ENCODE data around the gene OSBPL1A.

The OSBPL1A gene

DNA sequence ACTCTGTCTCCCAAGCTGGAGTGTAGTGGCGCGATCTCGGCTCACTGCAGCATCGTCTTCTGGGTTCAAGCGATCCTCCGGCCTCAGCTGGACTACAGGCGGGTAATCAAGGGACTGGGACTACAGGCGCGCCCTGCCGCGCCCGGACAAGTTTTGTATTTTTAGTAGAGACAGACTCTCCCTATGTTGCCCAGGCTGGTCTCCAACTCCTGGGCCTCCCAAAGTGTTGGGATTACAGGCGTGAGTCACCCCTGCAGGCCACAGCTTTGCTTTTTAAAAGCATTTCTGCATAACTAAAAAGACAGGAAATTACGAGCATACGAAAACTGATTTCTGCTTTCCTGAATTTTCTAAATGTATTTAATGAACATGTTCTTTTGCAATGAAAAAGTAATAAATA lies 916 bp upstream of the OSBPL1A start:
- peak; percentile 34 for DNase-seq (ENCODE audit: low read depth)
- TF ChIP-seq, protein P1, sequence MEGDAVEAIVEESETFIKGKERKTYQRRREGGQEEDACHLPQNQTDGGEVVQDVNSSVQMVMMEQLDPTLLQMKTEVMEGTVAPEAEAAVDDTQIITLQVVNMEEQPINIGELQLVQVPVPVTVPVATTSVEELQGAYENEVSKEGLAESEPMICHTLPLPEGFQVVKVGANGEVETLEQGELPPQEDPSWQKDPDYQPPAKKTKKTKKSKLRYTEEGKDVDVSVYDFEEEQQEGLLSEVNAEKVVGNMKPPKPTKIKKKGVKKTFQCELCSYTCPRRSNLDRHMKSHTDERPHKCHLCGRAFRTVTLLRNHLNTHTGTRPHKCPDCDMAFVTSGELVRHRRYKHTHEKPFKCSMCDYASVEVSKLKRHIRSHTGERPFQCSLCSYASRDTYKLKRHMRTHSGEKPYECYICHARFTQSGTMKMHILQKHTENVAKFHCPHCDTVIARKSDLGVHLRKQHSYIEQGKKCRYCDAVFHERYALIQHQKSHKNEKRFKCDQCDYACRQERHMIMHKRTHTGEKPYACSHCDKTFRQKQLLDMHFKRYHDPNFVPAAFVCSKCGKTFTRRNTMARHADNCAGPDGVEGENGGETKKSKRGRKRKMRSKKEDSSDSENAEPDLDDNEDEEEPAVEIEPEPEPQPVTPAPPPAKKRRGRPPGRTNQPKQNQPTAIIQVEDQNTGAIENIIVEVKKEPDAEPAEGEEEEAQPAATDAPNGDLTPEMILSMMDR (conservative IDR thresholded peaks at IDR 0.05; ENCODE audit: low read length), result no peak

DNA sequence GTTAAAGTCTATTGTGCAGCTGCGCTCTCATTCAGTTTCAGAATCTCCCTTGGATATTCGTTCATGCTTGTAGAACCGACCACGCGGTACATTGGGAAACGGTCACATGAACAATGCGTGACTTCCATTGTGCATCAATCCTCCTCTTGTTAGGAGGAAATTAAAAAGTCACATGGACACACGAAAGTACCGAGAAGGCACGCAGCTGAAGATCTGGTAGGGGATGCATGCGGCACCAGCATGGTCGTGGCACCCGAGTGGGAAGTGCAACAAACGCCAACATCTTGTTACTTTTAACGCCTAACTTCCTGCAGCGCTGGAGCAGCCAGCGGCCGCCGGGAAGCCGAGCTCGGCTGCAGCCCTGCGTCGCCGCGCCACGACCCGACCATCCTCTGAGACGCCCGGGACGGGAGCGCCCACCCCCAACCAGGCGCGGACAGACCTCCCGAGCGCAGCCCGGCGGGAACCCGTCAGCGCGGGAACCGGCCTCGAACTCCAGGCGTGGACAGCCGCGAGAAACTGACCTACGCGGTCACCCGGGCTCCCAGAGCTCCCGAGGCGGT lies 412 bp downstream of the OSBPL1A start:
- peak; percentile 65 for DNase-seq (ENCODE audit: low read depth)
- TF ChIP-seq, protein P1 (conservative IDR thresholded peaks at IDR 0.05; ENCODE audit: low read length), result no peak
- peak overlapping the region; percentile 76 for H3K4me3 ChIP-seq (ENCODE audit: low read length)

More for the DNA sequence above, 916 bp upstream of the OSBPL1A start:
- peak overlapping the region; percentile 62 for H3K4me3 ChIP-seq (ENCODE audit: low read length)

DNA sequence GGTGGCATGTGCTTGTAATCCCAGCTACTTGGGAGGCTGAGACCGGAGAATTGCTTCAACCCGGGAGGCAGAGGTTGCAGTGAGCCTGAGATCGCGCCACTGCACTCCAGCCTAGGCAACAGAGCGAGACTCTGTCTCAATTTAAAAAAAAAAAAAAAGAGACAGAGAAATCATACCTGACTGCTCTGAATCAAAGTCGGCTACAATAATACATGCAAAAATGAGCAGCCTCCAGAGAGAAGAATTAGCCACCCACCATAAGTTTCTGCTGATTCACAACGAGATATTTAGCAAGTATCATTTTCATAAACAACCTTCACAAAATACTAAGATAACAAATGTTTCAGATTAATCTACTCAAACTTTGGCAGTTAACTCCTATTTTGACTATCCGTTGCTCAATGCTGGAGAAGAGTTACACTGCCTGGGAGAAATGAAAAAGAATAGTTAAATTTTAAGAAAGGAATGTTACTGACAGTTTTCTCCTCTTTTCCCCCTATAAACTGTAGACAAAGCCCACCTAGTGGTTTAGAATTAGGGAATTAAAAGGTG lies 1.5 kb downstream of the OSBPL1A start:
- H3K4me3 ChIP-seq (ENCODE audit: low read length), result peak overlapping the region; percentile 6
- TF ChIP-seq, protein P1 (conservative IDR thresholded peaks at IDR 0.05; ENCODE audit: low read length), result no peak
- peak; percentile 27 for DNase-seq (ENCODE audit: low read depth)

DNA sequence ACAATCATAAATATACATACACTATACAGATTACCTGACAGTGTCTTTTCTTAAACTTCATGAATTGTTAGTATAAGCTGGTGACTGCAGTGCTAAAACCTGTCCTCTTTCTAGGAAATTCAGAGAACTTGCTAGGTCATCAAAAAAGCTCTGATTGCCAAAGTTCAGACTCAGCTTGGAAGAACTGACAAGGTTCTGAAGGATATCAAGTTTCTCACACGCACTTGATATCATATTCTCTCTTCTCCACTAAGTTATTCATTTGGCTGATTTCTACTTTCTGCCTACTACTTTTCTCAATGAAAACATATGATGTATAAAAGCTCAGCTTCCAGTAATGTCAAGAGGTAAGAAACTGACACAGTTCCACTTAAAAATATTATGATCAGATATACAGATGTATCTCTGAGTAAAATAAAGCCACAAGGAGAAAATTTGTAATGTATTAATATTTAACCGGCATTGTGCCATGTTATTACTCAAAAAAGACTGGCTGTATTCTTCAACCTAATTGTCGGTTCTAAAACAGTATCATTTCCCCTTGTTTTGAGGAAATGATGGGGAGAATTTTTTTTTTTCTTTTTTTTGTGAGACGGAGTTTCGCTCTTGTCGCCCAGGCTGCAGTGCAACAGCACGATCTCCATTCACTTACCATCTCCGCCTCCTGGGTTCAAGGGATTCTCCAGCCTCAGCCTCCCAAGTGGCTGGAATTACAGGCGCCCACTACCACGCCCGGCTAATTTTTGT lies 2.4 kb downstream of the OSBPL1A start:
- H3K4me3 ChIP-seq (ENCODE audit: low read length), result no peak overlapping the region
- peak; percentile 27 for DNase-seq (ENCODE audit: low read depth)
- TF ChIP-seq, protein P1 (conservative IDR thresholded peaks at IDR 0.05; ENCODE audit: low read length), result no peak

DNA sequence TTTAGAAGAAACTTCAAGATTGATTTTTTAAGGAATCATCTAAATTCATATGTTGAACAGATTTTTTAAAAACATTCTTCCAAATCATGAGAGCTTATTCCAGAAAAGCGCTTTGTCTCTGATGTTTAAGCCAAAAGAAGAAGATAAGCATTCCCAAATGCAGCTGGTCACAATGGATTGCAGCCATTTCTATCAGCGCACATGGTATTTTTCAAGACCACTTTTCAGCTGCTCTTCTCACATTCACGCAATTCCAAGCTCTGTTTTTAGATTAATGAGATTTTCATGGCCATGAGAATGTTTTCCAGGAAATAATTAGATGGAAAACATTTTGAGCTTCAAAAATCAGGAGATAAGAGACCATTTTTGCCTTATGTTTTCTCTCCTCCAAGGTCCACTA lies 8.7 kb downstream of the OSBPL1A start:
- TF ChIP-seq, protein P1 (conservative IDR thresholded peaks at IDR 0.05; ENCODE audit: low read length), result no peak
- no peak for DNase-seq (ENCODE audit: low read depth)

DNA sequence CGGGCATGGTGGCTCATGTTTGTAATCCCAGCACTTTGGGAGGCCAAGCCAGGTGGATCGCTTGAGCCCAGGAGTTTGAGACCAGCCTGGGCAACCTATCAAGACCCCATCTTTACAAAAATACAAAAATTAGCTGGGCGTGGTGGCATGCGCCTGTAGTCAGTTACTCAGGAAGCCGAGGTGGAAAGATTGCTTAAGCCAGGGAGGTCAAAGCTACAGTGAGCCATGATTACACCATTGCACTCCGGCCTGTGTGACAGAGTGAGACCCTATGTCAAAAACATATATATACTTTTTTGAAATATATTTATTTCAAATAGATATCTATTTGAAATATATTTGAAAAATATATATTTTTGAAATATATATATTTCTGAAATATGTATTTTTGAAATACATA lies 10.9 kb downstream of the OSBPL1A start:
- TF ChIP-seq, protein P1 (conservative IDR thresholded peaks at IDR 0.05; ENCODE audit: low read length), result no peak
- H3K4me3 ChIP-seq (ENCODE audit: low read length), result no peak overlapping the region
- DNase-seq (ENCODE audit: low read depth), result no peak

More for the DNA sequence above, 8.7 kb downstream of the OSBPL1A start:
- H3K4me3 ChIP-seq (ENCODE audit: low read length), result no peak overlapping the region

DNA sequence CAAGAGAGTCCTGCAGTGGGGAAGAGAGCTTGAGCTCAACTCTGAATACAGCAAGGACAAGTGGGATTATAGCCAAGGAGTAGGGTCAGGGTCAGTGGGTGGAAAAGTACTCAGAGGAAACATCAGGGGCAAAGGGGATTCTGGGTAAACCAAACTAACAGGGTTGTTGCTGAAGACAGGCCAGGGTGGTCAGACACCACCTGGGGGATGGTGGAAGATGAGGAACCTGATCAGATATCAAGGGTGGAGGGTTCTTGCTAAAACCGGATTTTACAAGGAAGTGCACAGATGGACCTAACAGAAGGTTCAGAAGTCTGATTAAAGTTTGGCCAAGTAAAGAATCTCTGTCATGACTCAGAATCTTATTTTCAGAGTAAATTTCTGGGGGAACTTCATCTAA lies 16.5 kb downstream of the OSBPL1A start:
- H3K4me3 ChIP-seq (ENCODE audit: low read length), result no peak overlapping the region
- TF ChIP-seq, protein P1 (conservative IDR thresholded peaks at IDR 0.05; ENCODE audit: low read length), result no peak
- DNase-seq (ENCODE audit: low read depth), result no peak

Measured in AG10803 (cell line).